IMR-90 (cell line): ENCODE data around the gene PPM1A.

Experiments used
- BHLHE40 ChIP-seq: fragments of 150-350 bp; IDR thresholded peaks from 2 replicates; pipeline ENCODE4 v1.6.1; 2016; ENCODE audit warnings: mild to moderate bottlenecking, low read depth, low read length
- CEBPB ChIP-seq: IDR thresholded peaks from 2 replicates; pipeline ENCODE4 v1.6.1; 2012; ENCODE audit warnings: low read depth, low read length, improper control_type of control experiment
- CTCF ChIP-seq: conservative IDR thresholded peaks from 2 replicates; pipeline ENCODE4 v1.5.1; 2012; ENCODE audit warnings: mild to moderate bottlenecking, low read depth, low read length, improper control_type of control experiment
- ELK1 ChIP-seq: fragments of 150-350 bp; IDR thresholded peaks from 2 replicates; pipeline ENCODE4 v1.6.1; 2016; ENCODE audit warnings: low read depth, mild to moderate bottlenecking, low read length, moderate library complexity, borderline replicate concordance
- FOS ChIP-seq: fragments of 150-350 bp; IDR thresholded peaks from 2 replicates; pipeline ENCODE4 v1.6.1; 2016; ENCODE audit warnings: low read depth, low read length
- POLR2A ChIP-seq: IDR thresholded peaks from 2 replicates; pipeline ENCODE4 v1.6.1; 2012; ENCODE audit warnings: mild to moderate bottlenecking, low read depth, low read length
- RAD21 ChIP-seq: IDR thresholded peaks from 2 replicates; pipeline ENCODE4 v1.6.1; 2012; ENCODE audit warnings: low read length, improper control_type of control experiment
- SMC3 ChIP-seq: fragments of 150-350 bp; IDR thresholded peaks from 2 replicates; pipeline ENCODE4 v1.6.1; 2016; ENCODE audit warnings: low read depth, mild to moderate bottlenecking, antibody characterized with exemption, low read length, moderate library complexity
- USF2 ChIP-seq: fragments of 150-350 bp; IDR thresholded peaks from 2 replicates; pipeline ENCODE4 v1.6.1; 2017; ENCODE audit warnings: mild to moderate bottlenecking, antibody characterized with exemption, low read length, low read depth

GRCh38 chr14:60253649-60254048 is 4.6 kb downstream of the PPM1A start:
- TF ChIP-seq SMC3 = no peak
- TF ChIP-seq CTCF = no peak
- no peak for TF ChIP-seq POLR2A
- TF ChIP-seq ELK1 = no peak
- TF ChIP-seq BHLHE40 = no peak
- TF ChIP-seq FOS = no peak
- TF ChIP-seq CEBPB = no peak
- TF ChIP-seq RAD21 = no peak
- TF ChIP-seq USF2 = no peak
